B cell (primary cell): Measurements from ENCODE around the gene HPDL. TPM values are rescaled to one million over a fixed set of nuclear protein-coding genes. Genes with fewer than 3 reads are reported as not detected.

ENCODE experiments used
- ATAC-seq: fragments of 200-7000 bp; cut with Tn5 transposase; one replicate; pipeline ENCODE4 v1.10.0; 2021; ENCODE audit warnings: low read depth, mild to moderate bottlenecking, moderate number of reproducible peaks, moderate library complexity
- CTCF ChIA-PET: fragments of 350-600 bp; sonication (Branson Sonifier 250); formaldehyde crosslinking; loops from one replicate; lab custom pipeline; 2021; ENCODE audit warnings: antibody characterized with exemption, inconsistent platforms; lab: Charles Lee
- POLR2A ChIA-PET: fragments of 350-600 bp; sonication (Branson Sonifier 250); formaldehyde crosslinking; loops from one replicate; lab custom pipeline; 2021; ENCODE audit warnings: antibody characterized with exemption; lab: Charles Lee
- DNase-seq: peaks from one replicate; pipeline ENCODE4 v3.0.0; 2013
- H2AFZ ChIP-seq: 2 replicates; pipeline ENCODE4 v1.6.1; 2012; ENCODE audit warnings: mild to moderate bottlenecking, low read depth, low read length; ENCODE audit not compliant: insufficient read depth, poor library complexity, severe bottlenecking
- H3K27ac ChIP-seq, 2 donors: 1 replicate in 1 of 2; 2 replicates in 1 of 2; pipeline ENCODE4 v1.5.1; 2012 to 2013; ENCODE audit warnings: low read length in 2 of 2, mild to moderate bottlenecking in 2 of 2, moderate library complexity in 1 of 2
- H3K27me3 ChIP-seq, 4 experiments: fragments of 200-600 bp in 1 of 4; sonication (generic) in 1 of 4; replicated peaks in 1 of 4; 1 replicate in 2 of 4; 2 replicates in 2 of 4; pipeline versions ENCODE4 v1.6.1 to v1.7.0; 2013 to 2016; ENCODE audit warnings: low read length in 3 of 4, mild to moderate bottlenecking in 2 of 4, mixed read lengths in 1 of 4, moderate library complexity in 1 of 4; ENCODE audit not compliant: insufficient read depth in 4 of 4, control insufficient read depth in 3 of 4; ENCODE audit errors: control extremely low read depth in 1 of 4
- H3K36me3 ChIP-seq, 2 experiments: replicated peaks in 1 of 2; 1 replicate in 1 of 2; 2 replicates in 1 of 2; pipeline versions ENCODE4 v1.6.1 to v1.7.1; 2013; ENCODE audit warnings: low read length in 1 of 2; ENCODE audit not compliant: insufficient read depth in 2 of 2, control insufficient read depth in 1 of 2; ENCODE audit errors: control extremely low read depth in 1 of 2, extremely low read depth in 1 of 2
- H3K4me1 ChIP-seq, 2 donors: fragments of 200-600 bp in 1 of 2; sonication (generic) in 1 of 2; 1 replicate in 1 of 2; 2 replicates in 1 of 2; pipeline versions ENCODE4 v1.5.1 to v1.6.1; 2013 to 2017; ENCODE audit warnings: low read length in 2 of 2; ENCODE audit not compliant: control insufficient read depth in 2 of 2, insufficient read depth in 2 of 2
- H3K4me2 ChIP-seq: replicated peaks from 2 replicates; pipeline ENCODE3; 2012; ENCODE audit warnings: mild to moderate bottlenecking, low read depth, low read length; ENCODE audit not compliant: poor library complexity, severe bottlenecking
- H3K4me3 ChIP-seq, 5 experiments: fragments of 200-600 bp in 1 of 5; sonication (generic) in 1 of 5; 1 replicate in 3 of 5; 2 replicates in 2 of 5; pipeline versions ENCODE4 v1.5.1 to v1.7.0; 2011 to 2016; ENCODE audit warnings: low read length in 4 of 5, mild to moderate bottlenecking in 4 of 5, low read depth in 2 of 5, control low read depth in 1 of 5, moderate library complexity in 1 of 5; ENCODE audit not compliant: insufficient read depth in 1 of 5; ENCODE audit errors: control extremely low read depth in 1 of 5, extremely low read depth in 1 of 5
- H3K79me2 ChIP-seq: fragments of 200-600 bp; sonication (generic); one replicate; pipeline ENCODE4 v1.6.0; 2016; ENCODE audit warnings: low read length; ENCODE audit not compliant: control insufficient read depth, insufficient read depth
- H3K9ac ChIP-seq: fragments of 200-600 bp; sonication (generic); 2 replicates; pipeline ENCODE4 v1.6.1; 2017; ENCODE audit warnings: mild to moderate bottlenecking, low read length, moderate library complexity
- H3K9me3 ChIP-seq, 3 donors: one replicate each; pipeline versions ENCODE4 v1.6.1 to v1.7.1; 2013; ENCODE audit warnings: low read length in 2 of 3; ENCODE audit not compliant: control insufficient read depth in 2 of 3, insufficient read depth in 1 of 3; ENCODE audit errors: control extremely low read depth in 1 of 3
- H4K20me1 ChIP-seq: 2 replicates; pipeline ENCODE4 v1.6.0; 2012; ENCODE audit warnings: mild to moderate bottlenecking, low read length; ENCODE audit not compliant: insufficient read depth, control insufficient read depth, poor library complexity, severe bottlenecking
- H3K27ac Mint-ChIP-seq: one replicate; pipeline ENCODE4 v1.8.0; 2021; ENCODE audit warnings: mixed read lengths
- H3K27me3 Mint-ChIP-seq: one replicate; pipeline ENCODE4 v1.8.0; 2021; ENCODE audit warnings: mixed read lengths
- H3K4me1 Mint-ChIP-seq: one replicate; pipeline ENCODE4 v1.8.0; 2021; ENCODE audit warnings: mixed read lengths
- H3K4me3 Mint-ChIP-seq: one replicate; pipeline ENCODE4 v1.8.0; 2021; ENCODE audit warnings: mixed read lengths
- H3K9me3 Mint-ChIP-seq: one replicate; pipeline ENCODE4 v1.8.0; 2022; ENCODE audit warnings: mixed read lengths; ENCODE audit not compliant: insufficient read depth
- EZH2 ChIP-seq: IDR thresholded peaks from 2 replicates; pipeline ENCODE4 v1.6.1; 2012; ENCODE audit warnings: borderline replicate concordance, low read depth, mild to moderate bottlenecking, moderate library complexity, low read length; ENCODE audit not compliant: insufficient read depth, poor library complexity, severe bottlenecking
- WGBS: methylation state at CpG from one replicate; pipeline ENCODE4 v1.1.5; 2013; ENCODE audit warnings: missing lambda C conversion rate; ENCODE audit not compliant: insufficient coverage; 5-methylcytosine and 5-hydroxymethylcytosine counted together
- intact Hi-C: fragments of 100-400 bp; cut with micrococcal nuclease; formaldehyde crosslinking; loops from one replicate; pipeline ENCODE4 v1.10.0; 2022
- polyA plus RNA-seq: library from polyadenylated mRNA; depleted of rRNA; stranded (reverse); fragments of >200 nt; gene quantifications from 2 replicates; pipeline ENCODE4 v1.2.3, GENCODE V29; 2012
- total RNA-seq, 2 donors: library from RNA; stranded (reverse); fragments of 120-200 nt in 1 of 2; gene quantifications; 1 replicate in 1 of 2; 2 replicates in 1 of 2; pipeline versions ENCODE4 v1.2.3 to v1.2.4, GENCODE V29; 2013 to 2022
- TF ChIP-seq, protein P1 (sequence below): fragments of 200-600 bp; IDR thresholded peaks from one replicate; pipeline ENCODE4 v1.8.0; 2022; ENCODE audit warnings: antibody characterized with exemption, mild to moderate bottlenecking

HPDL gene
- total and polyA plus RNA-seq, 2 donors (not counting 1 experiment from before 2014, with no cell fraction given), result 0.67 to 0.79 TPM

DNA sequence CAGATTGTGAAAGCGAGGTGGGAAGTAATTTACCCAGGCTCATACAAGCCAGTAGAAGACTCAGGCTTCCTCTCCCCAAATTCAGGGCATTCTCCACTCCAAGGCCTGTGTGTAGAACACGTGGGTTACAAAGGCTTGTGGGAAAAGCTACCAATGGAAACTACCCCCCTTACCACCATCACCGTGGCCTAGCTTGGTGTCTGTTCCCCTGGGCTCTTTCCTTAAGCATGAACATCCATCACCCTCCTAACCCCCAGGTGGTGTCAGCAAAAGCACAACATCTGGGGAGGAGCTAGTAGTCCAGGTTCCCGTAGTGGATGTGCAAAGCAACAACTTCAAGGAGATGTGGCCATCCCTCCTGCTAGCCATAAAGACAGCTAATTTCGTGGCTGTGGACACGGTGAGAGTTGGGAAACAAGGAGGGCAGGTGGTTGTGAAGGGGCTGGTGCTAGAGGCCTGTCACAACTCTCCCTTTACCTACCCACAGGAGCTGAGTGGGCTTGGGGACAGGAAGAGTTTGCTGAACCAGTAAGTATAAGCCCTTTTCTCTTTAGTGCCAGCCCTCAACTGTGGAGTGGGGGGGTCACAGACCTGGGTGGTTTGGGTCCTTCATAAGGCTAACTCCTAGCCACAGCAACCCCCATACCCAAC lies 14.2 kb downstream of the HPDL start:
- Histone ChIP-seq H2AFZ (peak overlapping the region; percentile 87), H3K27me3 (no peaks in the 10 kb centered on the region), H3K4me2 (peak overlapping the region; percentile 70), H3K9ac (peak overlapping the region; percentile 96), H3K4me1 (peaks cover 20 to 33% of the 10 kb centered on the region in 2 donors), H3K36me3 (peaks cover 0 to 45% of the 10 kb centered on the region in 2 experiments), H3K79me2 (peaks cover 18% of the 10 kb centered on the region), H3K4me3 (peak overlapping the region; percentile 83 to 97 (median 86)), H4K20me1 (peaks cover 10% of the 10 kb centered on the region), H3K9me3 (no peaks in the 10 kb centered on the region), H3K27ac (peak overlapping the region; percentile 96)
- ChIA-PET CTCF (interaction anchor here (0.7 to 5.4 kb wide), 11 partner anchors 16 to 610 kb away, joined by 3 to 74 read pairs (median 13); partner anchors contain the start of genes CCDC163, HECTD3, MMACHC and RNU5D-1), POLR2A (interaction anchor here (1.2 to 3.2 kb wide), 11 partner anchors 12 to 610 kb away, joined by 4 to 76 read pairs (median 11); partner anchors contain the start of genes CCDC163, HECTD3, HPDL and MMACHC)
- Mint-ChIP-seq H3K27ac (peak overlapping the region; percentile 100), H3K4me3 (peak overlapping the region; percentile 91), H3K9me3 (no peaks in the 10 kb centered on the region), H3K4me1 (peaks cover 38% of the 10 kb centered on the region), H3K27me3 (no peaks in the 10 kb centered on the region)
- intact Hi-C loops, result loop anchor here (1.0 to 2.0 kb wide), 7 partner anchors 15 to 528 kb away; partner anchors contain the start of genes CCDC163, HPDL, MMACHC and NASP
- ATAC-seq (no peak), DNase-seq (peak; percentile 43)
- TF ChIP-seq, protein P1, sequence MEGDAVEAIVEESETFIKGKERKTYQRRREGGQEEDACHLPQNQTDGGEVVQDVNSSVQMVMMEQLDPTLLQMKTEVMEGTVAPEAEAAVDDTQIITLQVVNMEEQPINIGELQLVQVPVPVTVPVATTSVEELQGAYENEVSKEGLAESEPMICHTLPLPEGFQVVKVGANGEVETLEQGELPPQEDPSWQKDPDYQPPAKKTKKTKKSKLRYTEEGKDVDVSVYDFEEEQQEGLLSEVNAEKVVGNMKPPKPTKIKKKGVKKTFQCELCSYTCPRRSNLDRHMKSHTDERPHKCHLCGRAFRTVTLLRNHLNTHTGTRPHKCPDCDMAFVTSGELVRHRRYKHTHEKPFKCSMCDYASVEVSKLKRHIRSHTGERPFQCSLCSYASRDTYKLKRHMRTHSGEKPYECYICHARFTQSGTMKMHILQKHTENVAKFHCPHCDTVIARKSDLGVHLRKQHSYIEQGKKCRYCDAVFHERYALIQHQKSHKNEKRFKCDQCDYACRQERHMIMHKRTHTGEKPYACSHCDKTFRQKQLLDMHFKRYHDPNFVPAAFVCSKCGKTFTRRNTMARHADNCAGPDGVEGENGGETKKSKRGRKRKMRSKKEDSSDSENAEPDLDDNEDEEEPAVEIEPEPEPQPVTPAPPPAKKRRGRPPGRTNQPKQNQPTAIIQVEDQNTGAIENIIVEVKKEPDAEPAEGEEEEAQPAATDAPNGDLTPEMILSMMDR, result no peak
- TF ChIP-seq EZH2, result no peak
- WGBS, result 0% methylated on average over 1 of the region's 6 CpGs

DNA sequence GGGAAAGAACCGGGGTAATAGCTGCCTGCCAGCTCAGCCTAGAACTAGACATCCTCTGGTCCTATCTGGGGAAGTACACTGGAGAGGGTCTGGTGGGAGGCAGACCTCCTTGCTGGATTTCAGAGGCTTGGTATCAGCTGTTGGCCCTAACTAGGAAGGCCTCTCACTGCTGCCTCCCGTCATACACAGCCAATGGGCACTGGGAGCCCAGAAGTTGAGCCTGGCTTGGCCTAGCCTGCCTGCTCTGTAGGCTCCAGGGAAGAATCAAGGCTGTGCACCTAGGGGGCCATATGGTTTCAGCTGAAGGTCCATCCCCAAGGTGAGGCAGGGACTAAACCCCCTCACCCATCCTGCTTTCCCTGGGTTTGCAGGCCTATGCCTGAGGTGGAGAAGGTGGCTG lies 17.8 kb downstream of the HPDL start:
- Histone ChIP-seq H3K9ac (no peak overlapping the region), H4K20me1 (peaks cover 10% of the 10 kb centered on the region), H3K4me3 (no peak overlapping the region), H3K36me3 (peaks cover 0 to 46% of the 10 kb centered on the region in 2 experiments), H3K27me3 (no peaks in the 10 kb centered on the region), H3K27ac (no peak overlapping the region), H2AFZ (no peak overlapping the region), H3K79me2 (peaks cover 2% of the 10 kb centered on the region), H3K9me3 (no peaks in the 10 kb centered on the region), H3K4me1 (peaks cover 16 to 24% of the 10 kb centered on the region in 2 donors), H3K4me2 (no peak overlapping the region)
- Mint-ChIP-seq H3K4me1 (peaks cover 23% of the 10 kb centered on the region), H3K4me3 (no peak overlapping the region), H3K27me3 (no peaks in the 10 kb centered on the region), H3K9me3 (no peaks in the 10 kb centered on the region), H3K27ac (no peak overlapping the region)
- POLR2A ChIA-PET, result no interaction called here
- 100% methylated on average over 2 of the region's 2 CpGs for WGBS
- no peak for TF ChIP-seq EZH2
- TF ChIP-seq, protein P1, result no peak
- CTCF ChIA-PET, result interaction anchor here (1.0 to 2.9 kb wide), 4 partner anchors 16 to 156 kb away, joined by 4 to 7 read pairs (median 5); partner anchors contain the start of genes CCDC163 and MMACHC
- ATAC-seq (no peak), DNase-seq (no peak)
- intact Hi-C loops, result no loop called here
